GM12892 (cell line): ENCODE results near the gene NPBWR2.
A peak's percentile ranks its signal among the peaks of the same experiment; 100 is the strongest.

Experiments
- DNase-seq: peaks from one replicate; pipeline ENCODE4 v3.0.0; 2011; ENCODE audit not compliant: insufficient read length
- FAIRE-seq: peaks from 2 replicates; lab custom pipeline; 2011; peaks lifted over from hg19 to GRCh38; lab: Jason Lieb, UNC
- POLR2A ChIP-seq: IDR thresholded peaks from 2 replicates; pipeline ENCODE4 v1.6.1; 2011; ENCODE audit warnings: low read depth, low read length, control low read depth
- POLR2AphosphoS5 ChIP-seq: IDR thresholded peaks from 2 replicates; pipeline ENCODE4 v1.6.1; 2011; ENCODE audit warnings: low read depth, low read length, control low read depth
- TAF1 ChIP-seq: IDR thresholded peaks from 2 replicates; pipeline ENCODE4 v1.6.1; 2011; ENCODE audit warnings: low read depth, mild to moderate bottlenecking, control low read depth, low read length, borderline replicate concordance

The NPBWR2 gene

GRCh38 chr20:64083804-64084684 is 23.3 kb downstream of the NPBWR2 start, which contains the start of gene LKAAEAR1:
Gene LKAAEAR1, minus strand, starts transcription at chr20:64084398. Its CDS starts 179 bp downstream, at chr20:64084219.
- no peak for DNase-seq
- no peak for FAIRE-seq
- no peak for TF ChIP-seq POLR2A
- TF ChIP-seq TAF1 = no peak
- no peak for TF ChIP-seq POLR2AphosphoS5

GRCh38 chr20:64083378-64083803 is 24.0 kb downstream of the NPBWR2 start:
- DNase-seq (no peak), FAIRE-seq (peak; percentile 79)
- TF ChIP-seq POLR2AphosphoS5 (no peak), POLR2A (no peak), TAF1 (no peak)

- FAIRE-seq (peak; percentile 9), DNase-seq (no peak)
- TF ChIP-seq POLR2A (no peak), TAF1 (no peak), POLR2AphosphoS5 (no peak)
These were observed 24.5 kb downstream of the NPBWR2 start for GRCh38 chr20:64082820-64083377.

- TF ChIP-seq POLR2A = no peak
- TF ChIP-seq TAF1 = no peak
- TF ChIP-seq POLR2AphosphoS5 = no peak
- no peak for DNase-seq
- FAIRE-seq = no peak
These were observed 25.1 kb downstream of the NPBWR2 start for GRCh38 chr20:64082126-64082731.

- DNase-seq = no peak
- no peak for TF ChIP-seq TAF1
- no peak for TF ChIP-seq POLR2AphosphoS5
- no peak for TF ChIP-seq POLR2A
- FAIRE-seq = no peak
These were observed 25.8 kb downstream of the NPBWR2 start for GRCh38 chr20:64081624-64081964.

- no peak for FAIRE-seq
- TF ChIP-seq TAF1 (no peak), POLR2AphosphoS5 (no peak), POLR2A (no peak)
- DNase-seq = no peak
These were observed 26.3 kb downstream of the NPBWR2 start for GRCh38 chr20:64080813-64081623.

- FAIRE-seq = no peak
- DNase-seq = no peak
- TF ChIP-seq POLR2A (no peak), POLR2AphosphoS5 (no peak), TAF1 (no peak)
These were observed 27.2 kb downstream of the NPBWR2 start, which contains the start of gene OPRL1 for GRCh38 chr20:64080013-64080812. Gene OPRL1, plus strand, starts transcription at chr20:64080082. Its CDS starts 12,639 bp downstream, at chr20:64092721.

GRCh38 chr20:64079273-64080012 is 27.9 kb downstream of the NPBWR2 start, which contains the start of gene RGS19:
Gene RGS19, minus strand, starts transcription at chr20:64079518. Its CDS starts 2,632 bp downstream, at chr20:64076886.
- DNase-seq = peak; percentile 74
- FAIRE-seq = peak; percentile 93
- no peak for TF ChIP-seq POLR2AphosphoS5
- TF ChIP-seq TAF1 = no peak
- no peak for TF ChIP-seq POLR2A

GRCh38 chr20:64078934-64079272 is 28.5 kb downstream of the NPBWR2 start:
- DNase-seq (no peak), FAIRE-seq (peak; percentile 53)
- TF ChIP-seq TAF1 = no peak
- no peak for TF ChIP-seq POLR2AphosphoS5
- no peak for TF ChIP-seq POLR2A
